ACC112 (cell line): ENCODE data around the gene NOP9.

Source experiments
- H2AFZ ChIP-seq: fragments of 200-600 bp; sonication (generic); one replicate; pipeline ENCODE4 v1.6.0; 2017; ENCODE audit warnings: antibody characterized with exemption, low read length; ENCODE audit not compliant: unreplicated experiment
- H3K27ac ChIP-seq: fragments of 200-600 bp; sonication (generic); 2 replicates; pipeline ENCODE4 v1.5.1; 2014; ENCODE audit warnings: low read depth, mild to moderate bottlenecking, antibody characterized with exemption, low read length, moderate library complexity
- H3K27me3 ChIP-seq: fragments of 200-600 bp; sonication (generic); 2 replicates; pipeline ENCODE4 v1.6.1; 2014; ENCODE audit warnings: mild to moderate bottlenecking, antibody characterized with exemption, low read length, moderate library complexity, mixed read lengths; ENCODE audit not compliant: insufficient read depth
- H3K36me3 ChIP-seq: fragments of 200-600 bp; sonication (generic); 2 replicates; pipeline ENCODE4 v1.6.1; 2016; ENCODE audit warnings: mild to moderate bottlenecking, antibody characterized with exemption, low read length, moderate library complexity, mixed read lengths; ENCODE audit not compliant: insufficient read depth
- H3K4me1 ChIP-seq: fragments of 200-600 bp; sonication (generic); one replicate; pipeline ENCODE4 v1.6.1; 2016; ENCODE audit warnings: low read length, mixed read lengths; ENCODE audit not compliant: insufficient read depth, unreplicated experiment, control insufficient read depth
- H3K4me3 ChIP-seq: fragments of 200-600 bp; sonication (generic); 2 replicates; pipeline ENCODE4 v1.5.1; 2014; ENCODE audit warnings: mild to moderate bottlenecking, low read depth, low read length
- H3K79me2 ChIP-seq: fragments of 200-600 bp; sonication (generic); one replicate; pipeline ENCODE4 v1.6.0; 2016; ENCODE audit warnings: low read length; ENCODE audit not compliant: control insufficient read depth, unreplicated experiment, insufficient read depth

The NOP9 gene

GRCh38 chr14:24273422-24273998 is 26.1 kb upstream of the NOP9 start:
- no peak overlapping the region for H3K27ac ChIP-seq
- peaks cover 4% of the 10 kb centered on the region for H3K4me1 ChIP-seq

GRCh38 chr14:24274101-24274543 is 25.5 kb upstream of the NOP9 start:
- H2AFZ ChIP-seq = no peak overlapping the region
- H3K36me3 ChIP-seq = no peaks in the 10 kb centered on the region
- no peak overlapping the region for H3K27ac ChIP-seq
- no peaks in the 10 kb centered on the region for H3K27me3 ChIP-seq
- peaks cover 7% of the 10 kb centered on the region for H3K4me1 ChIP-seq
- no peak overlapping the region for H3K4me3 ChIP-seq
- no peaks in the 10 kb centered on the region for H3K79me2 ChIP-seq

More at GRCh38 chr14:24273422-24273998, 26.1 kb upstream of the NOP9 start:
- Histone ChIP-seq H3K36me3 (no peaks in the 10 kb centered on the region), H3K79me2 (no peaks in the 10 kb centered on the region), H2AFZ (no peak overlapping the region), H3K27me3 (no peaks in the 10 kb centered on the region), H3K4me3 (no peak overlapping the region)

- H3K27me3 ChIP-seq = no peaks in the 10 kb centered on the region
These were observed 22.6 kb upstream of the NOP9 start for GRCh38 chr14:24277071-24277470.

GRCh38 chr14:24277606-24278321 is 21.9 kb upstream of the NOP9 start:
- Histone ChIP-seq H2AFZ (no peak overlapping the region), H3K27ac (no peak overlapping the region), H3K79me2 (no peaks in the 10 kb centered on the region), H3K27me3 (no peaks in the 10 kb centered on the region), H3K4me1 (peaks cover 16% of the 10 kb centered on the region), H3K4me3 (no peak overlapping the region), H3K36me3 (no peaks in the 10 kb centered on the region)

More at GRCh38 chr14:24277071-24277470, 22.6 kb upstream of the NOP9 start:
- Histone ChIP-seq H3K36me3 (no peaks in the 10 kb centered on the region), H2AFZ (no peak overlapping the region), H3K79me2 (no peaks in the 10 kb centered on the region), H3K4me1 (peaks cover 17% of the 10 kb centered on the region), H3K4me3 (no peak overlapping the region), H3K27ac (no peak overlapping the region)

- Histone ChIP-seq H3K4me3 (no peak overlapping the region), H3K4me1 (peaks cover 16% of the 10 kb centered on the region), H3K79me2 (no peaks in the 10 kb centered on the region), H2AFZ (no peak overlapping the region), H3K27me3 (no peaks in the 10 kb centered on the region), H3K36me3 (no peaks in the 10 kb centered on the region), H3K27ac (no peak overlapping the region)
These were observed 21.2 kb upstream of the NOP9 start for GRCh38 chr14:24278424-24278823.

DNA sequence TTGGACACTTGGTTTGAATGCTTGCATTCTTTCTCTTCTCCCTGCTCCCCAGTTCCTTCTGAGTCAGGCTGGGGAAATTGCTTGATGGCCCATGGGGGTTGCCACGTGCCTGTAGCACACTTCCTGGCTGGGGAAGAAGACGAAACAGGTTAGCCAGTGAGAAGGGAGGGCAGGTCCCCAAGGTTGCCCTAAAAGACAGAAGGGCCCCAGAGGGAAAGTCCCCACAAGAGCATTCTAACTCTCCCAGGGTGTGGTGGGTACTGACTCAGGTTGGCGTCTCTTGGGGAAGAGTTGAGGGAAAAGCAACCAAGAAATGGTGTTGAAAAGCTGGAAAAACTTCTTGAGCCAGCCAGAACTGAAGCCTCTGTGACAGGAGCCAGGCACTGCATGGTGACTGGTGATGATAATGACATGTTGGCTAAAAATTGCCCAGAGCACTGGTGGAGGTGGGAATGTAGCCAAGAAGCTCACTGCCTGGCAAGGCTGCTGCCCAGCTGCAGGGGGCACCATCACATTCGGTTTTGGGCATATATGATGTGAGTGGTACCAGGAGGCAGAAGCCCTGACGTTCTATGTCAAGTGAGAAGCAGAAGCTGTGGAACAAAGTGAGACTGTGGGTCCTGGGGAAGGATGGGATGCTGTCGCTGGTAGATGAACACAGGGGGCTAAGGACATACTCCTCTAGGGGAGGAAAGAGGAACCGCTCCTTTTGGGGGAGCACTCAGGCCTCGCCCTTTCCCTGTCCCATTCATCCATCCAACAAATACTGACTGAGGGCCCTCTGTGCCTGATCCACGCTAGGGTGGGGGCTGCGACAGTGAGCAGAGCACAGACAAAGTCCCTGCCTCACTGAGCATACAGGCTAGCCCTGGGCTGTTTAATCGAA is 20.1 kb upstream of the NOP9 start:
- Histone ChIP-seq H3K27me3 (no peaks in the 10 kb centered on the region), H3K4me1 (peaks cover 16% of the 10 kb centered on the region), H3K79me2 (no peaks in the 10 kb centered on the region), H3K27ac (no peak overlapping the region), H2AFZ (no peak overlapping the region), H3K36me3 (no peaks in the 10 kb centered on the region), H3K4me3 (no peak overlapping the region)

- no peaks in the 10 kb centered on the region for H3K79me2 ChIP-seq
- H3K27me3 ChIP-seq = no peaks in the 10 kb centered on the region
- H3K36me3 ChIP-seq = no peaks in the 10 kb centered on the region
- no peak overlapping the region for H3K4me3 ChIP-seq
- no peak overlapping the region for H2AFZ ChIP-seq
- no peak overlapping the region for H3K27ac ChIP-seq
- peaks cover 16% of the 10 kb centered on the region for H3K4me1 ChIP-seq
These were observed 18.7 kb upstream of the NOP9 start for GRCh38 chr14:24280797-24281460.

- H3K4me1 ChIP-seq = peaks cover 16% of the 10 kb centered on the region
- no peak overlapping the region for H3K27ac ChIP-seq
These were observed 18.0 kb upstream of the NOP9 start for GRCh38 chr14:24281636-24282035.

DNA sequence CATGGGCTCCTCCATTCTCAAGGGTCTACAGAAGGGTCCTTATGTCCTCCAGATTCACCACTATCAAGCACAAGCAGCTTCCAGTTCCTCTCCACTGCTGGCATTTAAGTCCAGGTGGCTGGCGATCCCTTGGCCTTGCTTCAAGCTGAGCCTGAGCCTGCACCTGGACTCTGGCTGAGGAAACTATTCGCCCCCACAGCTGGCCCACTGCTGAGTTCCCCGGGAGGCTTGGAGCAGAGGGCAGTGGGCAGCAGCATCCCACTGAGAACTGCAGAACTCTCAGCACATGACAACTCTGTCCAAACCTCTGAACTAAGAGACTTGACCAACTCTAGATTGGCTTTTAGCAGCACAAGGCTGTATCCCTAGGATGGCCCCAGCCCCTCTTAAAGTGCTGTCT is 16.9 kb upstream of the NOP9 start:
- Histone ChIP-seq H3K4me1 (peaks cover 16% of the 10 kb centered on the region), H2AFZ (no peak overlapping the region), H3K4me3 (no peak overlapping the region), H3K27ac (no peak overlapping the region), H3K36me3 (no peaks in the 10 kb centered on the region), H3K79me2 (no peaks in the 10 kb centered on the region), H3K27me3 (no peaks in the 10 kb centered on the region)

More at GRCh38 chr14:24281636-24282035, 18.0 kb upstream of the NOP9 start:
- Histone ChIP-seq H3K79me2 (no peaks in the 10 kb centered on the region), H2AFZ (no peak overlapping the region), H3K4me3 (no peak overlapping the region), H3K27me3 (no peaks in the 10 kb centered on the region), H3K36me3 (no peaks in the 10 kb centered on the region)

DNA sequence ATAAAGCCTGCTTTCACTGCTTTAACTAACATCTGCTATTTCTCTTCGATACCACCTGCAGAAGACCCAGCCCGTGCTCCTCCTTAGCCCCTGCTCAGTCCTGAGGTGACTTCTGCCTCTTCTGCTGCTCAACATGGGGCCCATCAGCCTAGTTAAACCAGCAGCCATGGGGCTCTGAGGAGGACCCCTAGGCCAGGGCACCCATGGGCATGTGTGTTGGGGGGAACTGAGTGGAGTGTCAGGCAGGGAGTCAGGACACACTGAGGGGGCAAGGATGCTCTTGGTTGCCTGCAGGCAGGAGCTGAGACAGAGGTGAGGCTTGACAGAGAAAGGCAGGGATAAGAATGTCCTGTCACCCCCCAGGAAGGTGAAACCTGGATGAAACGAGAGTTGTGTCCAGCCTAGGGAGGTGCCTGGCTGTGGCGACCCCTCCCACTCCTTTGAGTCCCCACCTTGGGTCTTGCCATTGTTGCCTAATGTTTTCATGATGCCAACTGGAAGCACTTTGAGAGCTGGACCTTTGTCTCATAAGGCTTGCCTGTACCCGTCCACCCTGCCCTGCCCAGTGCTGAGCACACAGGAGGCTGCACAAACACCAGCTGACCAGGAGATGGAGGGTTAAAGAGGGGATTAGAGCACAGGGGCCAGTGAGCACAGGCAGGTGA is 15.7 kb upstream of the NOP9 start:
- no peak overlapping the region for H3K4me3 ChIP-seq
- no peaks in the 10 kb centered on the region for H3K27me3 ChIP-seq
- H3K27ac ChIP-seq = no peak overlapping the region
- H3K4me1 ChIP-seq = peaks cover 15% of the 10 kb centered on the region
- H2AFZ ChIP-seq = no peak overlapping the region
- H3K36me3 ChIP-seq = no peaks in the 10 kb centered on the region
- no peaks in the 10 kb centered on the region for H3K79me2 ChIP-seq
